ENCODE results near the gene ZBTB1.

GRCh38 chr14:64518229-64518628 is 13.7 kb downstream of the ZBTB1 start:
- TF ChIP-seq POLR2A (IDR thresholded peaks at IDR 0.05) = no peak
- no peak for TF ChIP-seq CTCF (IDR thresholded peaks at IDR 0.05)
- no peak for TF ChIP-seq POLR2AphosphoS5 (IDR thresholded peaks at IDR 0.05)

Measured in suprapubic skin (tissue), 4 donors.